GM20431 (cell line): Measurements from ENCODE around the gene TAC4.

Experiments
- in situ Hi-C: fragments of 300-500 bp; cut with MseI, MboI; formaldehyde crosslinking; loops from one replicate; pipeline ENCODE4 v1.15.0; 2020; ENCODE audit warnings: low sequenced_read_pairs; ENCODE audit not compliant: unreplicated experiment

The TAC4 gene, protein sequence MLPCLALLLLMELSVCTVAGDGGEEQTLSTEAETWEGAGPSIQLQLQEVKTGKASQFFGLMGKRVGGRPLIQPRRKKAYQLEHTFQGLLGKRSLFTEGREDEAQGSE

GRCh38 chr17:49848019-49848473 lies at the start of gene TAC4:
Gene TAC4, minus strand, starts transcription at chr17:49848069. Its CDS starts 52 bp downstream, at chr17:49848017.
- in situ Hi-C loops = no loop called here

DNA sequence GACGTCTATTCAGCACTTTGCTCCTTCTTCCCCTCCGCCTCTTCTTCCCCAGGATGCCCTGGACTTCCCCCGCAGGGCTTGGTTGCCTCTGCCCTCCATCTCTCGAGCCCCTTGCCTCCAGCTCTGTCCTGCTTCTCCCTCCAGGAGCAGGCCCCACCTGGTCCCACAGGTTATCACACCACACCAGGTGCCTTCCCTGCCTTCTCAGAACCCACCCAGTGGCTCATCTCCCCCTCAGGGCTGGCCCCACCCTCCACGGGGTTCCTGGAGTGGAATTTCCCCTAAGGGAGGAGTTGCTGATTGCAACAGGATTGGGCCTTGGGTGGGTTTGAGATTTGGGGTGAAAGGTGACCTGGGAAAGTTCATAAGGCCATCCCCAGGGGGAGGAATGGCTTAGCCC lies 49.0 kb upstream of the TAC4 start:
- in situ Hi-C loops = no loop called here

- in situ Hi-C loops = no loop called here
These were observed 48.4 kb upstream of the TAC4 start for GRCh38 chr17:49896222-49896621.

GRCh38 chr17:49895812-49896211 lies 47.9 kb upstream of the TAC4 start:
- in situ Hi-C loops = no loop called here

GRCh38 chr17:49894761-49895160 lies 46.9 kb upstream of the TAC4 start:
- in situ Hi-C loops = no loop called here

GRCh38 chr17:49891694-49892389 lies 44.0 kb upstream of the TAC4 start:
- in situ Hi-C loops = no loop called here

- in situ Hi-C loops = no loop called here
These were observed 43.4 kb upstream of the TAC4 start for GRCh38 chr17:49891271-49891670.

GRCh38 chr17:49890852-49891251 lies 43.0 kb upstream of the TAC4 start:
- in situ Hi-C loops = no loop called here

- in situ Hi-C loops = no loop called here
These were observed 42.4 kb upstream of the TAC4 start for GRCh38 chr17:49890077-49890821.

DNA sequence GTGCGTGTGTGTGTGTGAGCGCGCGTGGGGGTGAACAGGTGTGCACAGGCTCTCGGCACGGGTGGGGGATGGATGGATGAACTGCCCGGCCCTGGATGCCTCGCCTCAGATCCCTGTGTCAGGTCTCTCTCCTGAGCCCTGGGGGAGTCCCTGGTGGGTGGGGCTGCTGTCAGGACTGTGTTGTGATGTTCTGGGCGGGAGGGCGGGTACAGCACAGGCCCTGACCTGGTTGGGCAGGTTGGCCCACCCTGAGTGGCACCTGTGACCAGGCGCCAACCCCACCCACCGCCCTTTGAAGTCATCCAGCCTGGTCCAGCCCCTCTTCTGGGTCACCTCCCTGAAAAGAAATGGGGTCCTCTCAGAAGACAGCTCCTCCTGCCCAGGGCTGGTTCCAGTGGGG lies 41.6 kb upstream of the TAC4 start:
- in situ Hi-C loops = no loop called here

DNA sequence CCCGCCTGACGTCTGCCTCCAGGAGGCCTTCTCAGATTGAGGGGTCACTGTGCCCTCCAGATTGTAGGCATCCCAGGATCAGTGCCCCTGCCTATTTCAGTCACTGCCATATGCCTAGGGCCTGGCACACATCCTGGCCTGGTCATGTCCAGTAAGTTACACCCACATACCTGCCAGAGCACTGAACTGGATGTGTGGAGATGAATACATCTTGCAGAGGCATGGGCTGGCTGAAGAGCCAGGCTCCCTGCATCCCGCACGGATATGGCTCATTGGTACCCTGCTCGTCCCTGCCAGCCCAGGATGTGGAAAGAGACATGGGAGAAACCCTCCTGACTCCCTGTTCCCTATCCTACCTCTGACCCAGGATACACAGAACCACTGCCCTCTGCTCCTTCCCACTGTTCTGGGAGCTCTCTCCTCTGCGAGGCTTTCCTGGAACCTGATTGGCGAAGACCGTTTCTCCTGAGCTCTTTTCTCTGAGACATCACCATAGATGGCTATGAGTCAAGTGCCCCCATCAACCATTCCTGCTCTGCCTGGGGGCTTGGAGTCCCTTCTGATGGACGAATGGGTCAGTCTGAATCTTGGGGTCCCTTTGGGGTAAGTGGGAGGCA lies 40.0 kb upstream of the TAC4 start:
- in situ Hi-C loops = no loop called here

GRCh38 chr17:49887086-49887743 lies 39.3 kb upstream of the TAC4 start:
- in situ Hi-C loops = no loop called here

DNA sequence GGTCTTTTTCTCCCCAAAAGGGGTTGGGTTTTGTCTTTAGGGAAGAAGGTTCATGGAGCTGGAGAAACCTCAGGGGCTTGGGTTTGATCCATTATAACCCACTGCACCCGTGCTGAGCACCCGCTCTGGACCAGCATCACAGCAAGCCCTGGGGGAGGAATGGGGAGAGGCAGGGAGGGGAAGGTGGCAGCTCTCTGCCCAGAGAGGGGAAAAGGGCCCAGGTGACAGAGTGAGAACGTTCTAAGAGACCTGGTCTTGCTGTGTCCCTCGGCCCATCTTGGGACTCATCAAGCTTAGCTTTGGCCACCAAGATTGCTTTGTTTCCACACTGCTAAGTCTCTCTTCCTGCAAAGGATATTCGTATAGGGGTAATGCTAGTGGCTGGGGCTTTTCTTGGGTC lies 38.2 kb upstream of the TAC4 start:
- in situ Hi-C loops = no loop called here

DNA sequence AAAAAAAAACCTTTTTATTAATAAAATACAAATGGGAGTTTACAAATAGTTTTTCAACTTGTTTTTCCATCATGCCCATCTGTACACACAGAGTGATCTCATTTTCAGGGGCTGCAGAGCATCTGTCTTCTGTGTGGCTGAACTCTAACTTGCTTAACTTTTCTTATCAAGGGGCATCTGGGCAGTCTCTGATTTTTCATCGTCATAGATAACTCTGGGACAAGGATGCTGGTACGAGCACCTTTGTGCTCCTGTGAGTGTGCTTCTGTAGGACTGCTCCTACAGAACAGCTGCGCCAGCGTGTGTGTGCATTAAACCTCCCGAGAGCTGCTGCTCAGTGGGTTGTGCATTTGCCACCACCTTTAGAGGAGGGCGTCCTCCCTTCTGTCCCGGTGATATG lies 34.6 kb upstream of the TAC4 start:
- in situ Hi-C loops = no loop called here

GRCh38 chr17:49881054-49881402 lies 33.2 kb upstream of the TAC4 start:
- in situ Hi-C loops = no loop called here

- in situ Hi-C loops = no loop called here
These were observed 32.6 kb upstream of the TAC4 start for GRCh38 chr17:49880291-49881053.

- in situ Hi-C loops = no loop called here
These were observed 31.3 kb upstream of the TAC4 start for GRCh38 chr17:49878931-49879904.

DNA sequence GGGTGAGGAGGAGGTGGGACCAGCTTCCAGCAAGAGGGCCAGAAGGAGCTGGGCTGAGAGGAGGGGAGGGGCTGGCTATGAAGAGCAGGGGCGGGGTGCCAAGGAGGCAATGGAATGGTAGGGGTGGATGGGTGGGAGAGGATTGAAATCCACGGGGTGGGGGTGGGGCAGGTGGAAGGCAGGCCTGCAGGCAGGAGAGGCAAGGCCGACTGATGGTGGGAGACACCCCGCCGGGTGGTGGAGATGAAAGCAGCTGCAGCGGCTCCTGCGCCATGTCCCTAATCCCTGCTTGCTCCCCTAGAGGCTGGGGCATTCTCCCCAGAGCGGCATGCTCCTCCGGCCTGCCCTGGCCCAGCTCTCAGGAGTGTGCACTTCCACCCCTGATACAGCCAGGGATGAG lies 27.8 kb upstream of the TAC4 start:
- in situ Hi-C loops = no loop called here

DNA sequence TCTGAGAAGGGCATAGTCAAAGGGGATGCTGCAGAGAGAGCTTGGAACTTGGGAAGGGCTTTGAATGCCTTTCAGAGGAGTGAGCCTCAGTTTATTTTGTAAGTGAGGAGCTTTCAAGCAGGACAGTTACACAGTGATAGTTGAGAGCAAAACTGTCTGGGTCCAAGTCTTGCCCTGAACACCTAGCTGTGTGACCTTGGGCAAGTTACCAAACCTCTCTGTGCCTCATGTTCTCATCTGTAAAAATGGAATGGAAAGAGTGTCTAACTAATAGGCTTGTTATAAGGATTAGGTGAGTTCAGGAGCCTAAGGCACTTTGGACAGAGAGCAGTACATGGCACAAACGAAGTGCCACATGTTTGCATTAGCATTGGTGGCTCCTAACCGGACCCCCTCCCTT lies 27.0 kb upstream of the TAC4 start:
- in situ Hi-C loops = loop anchor here (25.0 kb wide), 1 partner anchor 313 kb away; no protein-coding TSS in a partner anchor
